ENCODE results near the gene NOLC1. TPM values are rescaled to one million over a fixed set of nuclear protein-coding genes. Genes with fewer than 3 reads are reported as not detected.

The NOLC1 gene
- polyA plus RNA-seq, 10 donors = 55.7 to 82.8 (median 66.3) TPM

DNA sequence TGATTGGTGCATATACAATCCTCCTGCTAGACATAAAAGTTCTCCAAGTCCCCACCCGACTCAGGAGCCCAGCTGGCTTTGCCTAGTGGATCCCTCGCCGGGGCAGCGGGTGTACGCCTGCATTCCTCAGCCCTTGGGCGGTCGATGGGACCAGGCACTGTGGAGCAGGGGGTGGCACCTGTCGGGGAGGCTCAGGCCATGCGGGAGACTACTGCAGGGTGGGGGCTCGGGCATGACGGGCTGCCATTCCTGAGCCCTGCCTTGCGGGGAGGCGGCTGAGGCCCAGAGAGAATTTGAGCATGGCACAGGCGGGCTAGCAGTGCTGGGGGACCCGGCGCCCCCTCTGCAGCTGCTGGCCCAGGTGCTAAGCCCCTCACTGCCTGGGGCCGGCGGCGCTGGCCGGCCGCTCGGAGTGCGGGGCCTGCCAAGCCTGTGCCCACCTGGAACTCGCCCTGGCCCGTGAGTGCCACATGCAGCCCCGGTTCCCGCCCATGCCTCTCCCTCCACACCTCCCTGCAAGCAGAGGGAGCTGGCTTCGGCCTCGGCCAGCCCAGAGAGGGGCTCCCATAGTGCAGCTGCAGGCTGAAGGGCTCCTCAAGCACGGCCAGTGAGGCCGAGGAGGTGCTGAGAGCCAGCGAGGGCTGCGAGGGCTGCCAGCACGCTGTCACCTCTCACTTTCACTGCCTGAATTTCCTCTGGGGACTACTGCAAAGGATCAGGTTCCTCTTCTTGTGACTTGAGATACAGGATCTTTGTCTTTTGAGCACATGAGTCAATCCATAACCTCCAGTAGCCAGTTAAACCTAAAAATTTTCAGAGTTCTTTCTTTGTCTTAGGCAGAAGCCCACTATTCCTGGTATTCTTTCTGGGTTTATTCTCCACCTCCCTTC lies 48.8 kb downstream of the NOLC1 start:
- DNase-seq = no peak

DNA sequence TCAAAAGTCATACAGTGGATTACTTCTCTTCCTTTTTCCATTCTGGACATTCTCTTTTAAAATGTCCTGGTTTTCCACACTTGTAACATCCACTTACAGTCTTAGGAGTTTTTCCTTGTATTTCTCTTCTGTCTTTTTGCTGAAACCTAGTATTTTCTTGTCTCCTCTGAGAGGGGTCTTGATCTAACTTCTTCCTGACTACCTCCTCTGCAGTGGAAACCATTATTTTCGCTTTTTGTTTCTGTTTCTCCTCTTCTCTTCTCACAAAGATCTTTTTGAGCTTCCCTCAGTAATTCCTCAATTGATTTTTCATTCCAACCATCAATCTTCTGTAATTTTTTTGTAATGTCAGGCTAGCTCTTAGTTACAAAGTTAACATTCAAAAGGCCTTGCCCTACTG lies 50.2 kb downstream of the NOLC1 start:
- DNase-seq = no peak

DNA sequence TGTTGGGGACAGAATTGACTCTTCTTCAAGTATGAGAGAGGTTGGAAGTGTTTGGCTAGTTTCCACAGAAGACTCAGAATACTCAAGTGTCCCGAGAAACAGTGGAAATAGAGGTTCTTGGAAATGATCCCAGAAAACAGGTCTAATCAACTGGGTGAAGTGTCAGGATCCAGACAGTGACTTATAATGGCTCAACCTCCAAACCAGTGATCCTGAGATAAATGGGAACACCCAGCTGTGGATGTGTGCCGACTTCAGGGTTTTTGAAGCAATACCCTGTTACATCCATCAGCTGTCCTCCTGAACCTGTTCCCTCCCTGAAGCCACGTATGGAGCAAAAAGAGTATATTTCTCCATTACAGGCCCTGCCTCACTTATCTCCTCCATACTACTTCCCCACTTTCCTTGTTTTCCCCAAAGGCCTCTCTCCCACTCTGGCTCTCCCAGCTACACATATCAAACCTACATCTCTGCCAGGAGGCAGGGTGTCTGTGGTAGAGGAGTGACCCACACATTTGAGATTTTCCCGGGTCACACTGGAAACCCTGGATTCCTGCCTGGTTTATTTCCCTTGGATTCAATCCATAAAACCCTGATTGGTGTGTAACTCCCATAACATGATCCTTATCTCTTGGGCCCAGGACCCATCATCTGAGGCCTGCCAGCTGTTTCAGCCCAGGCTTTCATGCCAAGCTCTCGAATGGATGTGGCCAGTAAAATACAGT lies 56.3 kb downstream of the NOLC1 start:
- no peak for DNase-seq

DNA sequence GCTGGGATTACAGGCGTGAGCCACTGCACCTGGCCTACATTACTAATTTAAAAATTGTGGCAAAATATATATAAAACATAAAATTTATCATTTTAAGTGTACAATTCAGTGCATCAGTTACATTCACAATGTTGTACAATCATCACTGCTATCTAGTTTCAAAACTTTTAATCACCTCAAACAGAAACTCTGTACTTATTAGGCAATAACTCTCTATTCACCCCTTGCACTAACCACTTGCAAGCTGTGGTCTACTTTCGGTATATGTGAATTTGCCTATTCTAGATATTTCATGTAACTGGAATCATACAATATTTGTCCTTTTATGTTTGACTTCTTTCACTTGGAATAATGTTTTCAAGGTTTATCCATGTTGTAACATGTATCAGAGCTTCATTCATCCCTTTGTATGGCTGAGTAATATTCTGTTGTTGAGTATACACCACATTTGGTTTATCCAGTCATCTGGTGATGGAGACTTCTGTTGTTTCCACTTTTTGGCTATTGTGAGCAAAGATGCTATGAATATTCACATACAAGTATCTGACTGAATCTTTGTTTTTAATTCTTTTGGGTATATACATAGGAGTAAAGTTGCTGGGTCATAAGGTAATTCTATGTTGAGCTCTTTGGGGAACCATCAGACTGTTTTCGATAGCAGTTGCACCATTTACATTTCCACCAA lies 59.6 kb downstream of the NOLC1 start:
- DNase-seq = no peak

Other genes with a start within 250 kb of the NOLC1 start
- 10 to 100 TPM; 11.2 to 19.1 (median 13.3) TPM for gene ARMH3, start 96.2 kb upstream of the NOLC1 start, polyA plus RNA-seq (ENCODE audit: insufficient read length in 10 of 10)
- 10 to 100 TPM in 2 of 10 donors, 1 to 10 TPM in 8; 6.4 to 10.8 (median 8.5) TPM for gene HPS6, start 87.0 kb upstream of the NOLC1 start, polyA plus RNA-seq (ENCODE audit: insufficient read length in 10 of 10)
- gene LDB1, start 32.0 kb upstream of the NOLC1 start, polyA plus RNA-seq (ENCODE audit: insufficient read length in 10 of 10) = 10 to 100 TPM; 63.9 to 86.7 (median 69.8) TPM
- 10 to 100 TPM; 23.8 to 37.4 (median 30.8) TPM for gene PPRC1, start 19.3 kb upstream of the NOLC1 start, polyA plus RNA-seq (ENCODE audit: insufficient read length in 10 of 10)
- gene ELOVL3, start 73.9 kb downstream of the NOLC1 start, polyA plus RNA-seq (ENCODE audit: insufficient read length in 10 of 10) = under 1 TPM; 0.25 to 0.80 (median 0.33) TPM
- 10 to 100 TPM in 9 of 10 donors, 1 to 10 TPM in 1; 9.9 to 16.9 (median 12.9) TPM for gene PITX3, start 89.1 kb downstream of the NOLC1 start, polyA plus RNA-seq (ENCODE audit: insufficient read length in 10 of 10)
- gene GBF1, start 93.1 kb downstream of the NOLC1 start, polyA plus RNA-seq (ENCODE audit: insufficient read length in 10 of 10) = 10 to 100 TPM; 41.2 to 56.6 (median 51.1) TPM
- gene NFKB2, start 243.3 kb downstream of the NOLC1 start, polyA plus RNA-seq (ENCODE audit: insufficient read length in 10 of 10) = 10 to 100 TPM; 13.6 to 18.0 (median 15.7) TPM

Measured in muscle of back (tissue), 11 donors.